GM21786 (cell line): ENCODE data around the gene PPP1R15B.

Experiments used
- ATAC-seq: cut with Tn5 transposase; IDR thresholded peaks from one replicate; pipeline ENCODE4 v1.9.1; 2021; ENCODE audit not compliant: unreplicated experiment

Gene PPP1R15B

GRCh38 chr1:204368996-204369726 lies 42.5 kb downstream of the PPP1R15B start:
- no peak for ATAC-seq

DNA sequence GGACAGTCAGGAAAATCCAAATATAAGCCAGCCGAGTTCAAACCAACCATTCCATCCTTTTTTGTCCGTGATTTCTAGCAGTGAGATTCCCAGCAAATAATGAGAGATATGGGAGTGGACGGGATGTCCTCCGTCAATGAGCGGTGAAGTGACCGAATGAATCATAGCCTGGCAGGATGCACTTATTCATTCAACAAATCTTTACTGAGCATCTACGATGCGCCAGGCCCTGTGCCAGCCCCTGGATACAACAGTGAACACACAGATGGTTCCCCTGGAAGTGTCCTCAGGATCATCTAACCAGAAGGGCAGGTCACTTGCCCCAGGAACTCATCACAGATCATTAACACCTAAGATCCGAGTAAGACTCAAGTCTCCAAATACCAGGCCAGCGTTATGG lies 43.7 kb downstream of the PPP1R15B start:
- no peak for ATAC-seq

DNA sequence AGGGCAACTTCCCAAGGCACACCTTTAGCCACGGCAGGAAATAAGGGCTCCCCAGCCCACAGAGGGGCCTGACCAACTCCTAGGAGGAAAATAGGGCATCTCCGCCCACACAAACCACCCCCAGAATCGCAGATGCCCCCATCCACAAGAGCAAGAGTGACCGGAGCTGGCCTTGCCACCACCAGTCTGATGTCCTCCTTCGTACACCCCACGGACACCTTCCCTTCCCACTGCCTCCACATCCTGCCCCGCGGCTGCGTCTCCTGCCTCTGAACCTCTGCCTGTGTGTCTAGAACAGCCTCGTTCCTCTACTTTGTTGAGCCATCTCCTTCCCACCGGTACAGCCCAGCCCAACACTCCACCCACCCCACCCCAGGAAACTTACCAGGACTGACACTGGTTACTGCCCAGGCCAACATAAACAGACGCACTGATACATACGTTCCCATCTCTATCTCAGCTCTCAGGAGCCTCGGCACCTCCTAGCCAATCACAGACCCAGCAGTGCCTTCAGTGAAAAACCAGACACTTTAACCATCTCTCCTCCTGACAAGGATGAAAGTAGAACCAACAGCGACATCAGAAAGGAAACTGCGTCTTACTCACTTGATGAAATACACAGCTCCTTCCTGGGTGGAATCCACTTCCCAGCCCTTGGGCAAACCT lies 44.3 kb downstream of the PPP1R15B start:
- no peak for ATAC-seq

- no peak for ATAC-seq
Measured at GRCh38 chr1:204366759-204367158, 44.9 kb downstream of the PPP1R15B start.

DNA sequence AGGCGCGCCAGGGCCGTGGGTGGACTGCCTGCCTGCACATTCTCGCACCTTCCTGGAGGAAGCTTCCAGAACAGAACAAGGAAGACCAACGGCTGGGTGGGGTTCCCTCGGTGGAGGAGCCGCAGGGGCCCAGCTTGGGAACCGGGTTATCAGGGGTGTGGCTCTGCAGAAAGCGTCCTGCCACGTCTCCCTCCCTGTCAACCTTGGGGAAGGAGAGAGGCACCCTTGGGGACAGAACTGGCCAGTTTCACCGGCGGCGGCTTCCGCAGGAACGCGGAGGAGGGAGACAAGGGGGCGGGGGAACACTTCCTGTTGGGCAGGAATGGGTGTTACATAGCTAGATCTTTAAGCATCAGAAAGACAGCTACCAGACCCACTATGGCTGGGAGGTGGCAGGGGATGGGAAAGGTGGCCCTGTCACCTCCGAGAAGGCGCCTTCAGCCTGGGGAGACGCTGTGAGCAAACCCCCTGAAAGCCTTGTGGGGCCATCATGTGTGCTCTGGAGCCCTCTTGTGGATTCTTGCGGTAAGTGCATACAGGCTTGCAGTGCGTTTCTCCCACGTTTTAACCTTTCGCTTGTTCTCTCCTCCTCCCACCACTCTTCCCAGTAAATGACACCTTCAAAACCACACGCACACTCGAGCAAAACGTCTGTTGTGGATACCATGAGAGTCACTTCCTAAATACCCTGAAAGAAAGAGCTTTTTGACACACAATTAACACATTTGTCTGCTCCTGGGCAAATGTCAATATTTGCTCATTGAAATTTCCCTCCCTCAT lies 48.1 kb downstream of the PPP1R15B start:
- ATAC-seq = peak; percentile 64

GRCh38 chr1:204362984-204363334 lies 48.7 kb downstream of the PPP1R15B start:
- ATAC-seq = no peak

DNA sequence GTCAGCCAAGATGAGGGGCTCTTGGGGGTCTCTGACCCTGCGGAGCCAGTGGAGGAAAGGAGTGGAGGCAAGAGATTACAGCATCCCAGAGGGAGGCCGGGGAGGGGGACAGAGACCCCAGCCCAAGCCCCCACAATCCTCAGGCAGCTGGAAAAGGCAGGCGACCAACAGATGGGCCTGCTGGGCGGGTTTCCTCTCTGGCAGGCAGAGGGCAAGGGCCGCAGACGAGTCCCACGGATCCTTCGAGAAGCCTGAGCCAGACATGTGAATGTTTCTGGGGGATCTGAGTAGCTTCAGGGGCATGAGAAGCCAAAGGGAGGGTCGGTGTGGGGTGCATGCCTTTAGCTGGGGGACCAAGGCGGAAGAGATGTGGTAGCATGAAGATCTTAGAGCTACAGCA lies 49.8 kb downstream of the PPP1R15B start:
- ATAC-seq = no peak

GRCh38 chr1:204361341-204361771 lies 50.3 kb downstream of the PPP1R15B start:
- ATAC-seq = no peak

DNA sequence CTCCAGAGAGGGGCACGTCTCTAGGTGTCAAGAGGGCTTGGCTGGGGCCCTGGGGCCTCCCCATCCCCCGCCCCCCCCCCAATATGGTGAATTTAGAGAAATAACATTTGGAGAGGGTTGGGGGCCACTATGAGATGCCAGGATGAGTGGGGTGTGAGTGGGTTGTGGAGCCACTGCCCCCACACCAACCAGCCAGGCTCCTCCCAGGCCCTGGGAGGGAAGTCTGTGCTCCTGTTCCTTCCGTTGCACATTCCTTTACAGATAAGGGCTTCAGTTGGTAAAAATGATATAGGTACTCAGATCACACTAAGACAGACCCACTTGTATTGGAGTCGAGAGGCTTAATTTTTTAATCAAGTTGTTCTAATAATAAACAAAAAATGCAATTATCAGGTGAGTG lies 51.3 kb downstream of the PPP1R15B start:
- ATAC-seq = no peak

GRCh38 chr1:204359474-204360255 lies 52.0 kb downstream of the PPP1R15B start, which contains the start of gene PLEKHA6:
PLEKHA6 (minus strand) TSS chr1:204359929; CDS start chr1:204273727, 86,202 bp downstream.
- no peak for ATAC-seq

- no peak for ATAC-seq
Measured at GRCh38 chr1:204359131-204359473, 52.5 kb downstream of the PPP1R15B start.

GRCh38 chr1:204358605-204359004 lies 53.0 kb downstream of the PPP1R15B start:
- no peak for ATAC-seq

- no peak for ATAC-seq
Measured at GRCh38 chr1:204357551-204358490, 53.8 kb downstream of the PPP1R15B start.

DNA sequence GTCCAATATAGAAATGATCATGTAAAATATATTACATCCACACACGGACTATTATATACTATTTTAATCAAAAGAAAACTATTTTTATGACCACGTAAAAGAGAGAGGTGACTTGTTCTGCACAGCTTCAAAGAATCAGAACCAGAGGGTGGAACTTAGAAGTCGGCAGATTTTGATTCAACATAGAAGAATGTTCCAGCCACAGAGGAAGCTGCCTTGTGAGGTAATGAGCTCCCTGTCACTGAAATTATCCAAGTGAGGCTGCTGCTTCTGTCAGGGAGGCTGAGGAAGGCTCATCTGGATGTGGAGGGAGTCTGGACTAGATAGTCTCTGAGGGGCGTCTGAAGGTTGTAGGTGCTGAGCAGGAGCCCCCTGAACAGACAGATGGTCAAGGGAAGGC lies 54.6 kb downstream of the PPP1R15B start:
- no peak for ATAC-seq

DNA sequence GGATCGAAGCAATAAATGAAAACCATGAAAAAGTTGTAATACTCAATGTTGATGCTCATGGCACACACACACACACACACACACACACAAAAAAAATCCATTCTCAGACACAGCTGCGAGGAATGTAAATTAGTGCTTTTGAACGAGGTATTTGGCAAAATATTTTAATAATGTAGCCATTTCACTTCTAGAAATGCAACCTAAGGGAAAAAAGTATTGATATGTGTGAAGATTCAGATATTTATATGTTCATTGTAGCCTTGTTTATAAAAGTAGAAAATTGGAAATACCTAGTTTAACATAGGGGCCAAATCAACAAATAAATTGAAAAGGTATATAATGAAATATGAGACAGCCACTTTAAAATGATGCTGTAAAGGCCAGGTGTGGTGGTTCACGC lies 55.7 kb downstream of the PPP1R15B start:
- no peak for ATAC-seq

DNA sequence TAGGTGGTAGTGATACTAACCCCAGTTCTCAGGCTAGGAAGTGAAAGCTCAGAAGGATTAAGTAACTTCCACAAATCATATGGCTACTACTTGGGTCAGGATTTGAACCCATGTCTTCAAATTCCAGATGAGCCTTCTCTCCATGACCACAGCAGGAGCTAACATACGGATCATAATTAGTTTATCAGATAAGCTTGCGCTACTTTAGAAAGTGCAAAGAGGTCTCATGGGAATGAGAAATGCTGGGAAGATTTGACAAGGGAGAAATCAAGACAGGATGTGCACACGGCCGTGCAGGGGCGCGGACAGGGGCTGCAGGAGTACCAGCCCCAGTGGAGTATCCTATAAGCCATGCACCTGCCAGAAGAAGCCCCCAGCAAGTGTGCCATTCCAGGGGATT lies 57.0 kb downstream of the PPP1R15B start:
- ATAC-seq = no peak
